NB4 (cell line): ENCODE results near the gene DHDH.

Experiments
- CTCF ChIP-seq: IDR thresholded peaks from one replicate; pipeline ENCODE4 v1.5.1; 2012; ENCODE audit warnings: low read depth, low read length
- POLR2A ChIP-seq: IDR thresholded peaks from 2 replicates; pipeline ENCODE4 v1.6.1; 2011; ENCODE audit warnings: mild to moderate bottlenecking; ENCODE audit not compliant: insufficient read length; ENCODE audit errors: extremely low read depth

GRCh38 chr19:48962029-48962848, 28.7 kb downstream of the DHDH start:
- TF ChIP-seq POLR2A (peak; percentile 38), CTCF (no peak)
